VCaP (cell line): ENCODE measurements around the gene EFTUD2.

ENCODE experiments used
- H3K27ac ChIP-seq: fragments of 450-650 bp; 2 replicates; pipeline ENCODE4 v1.5.1; 2017
- CTCF ChIP-seq: fragments of 450-650 bp; conservative IDR thresholded peaks from 2 replicates; pipeline ENCODE4 v1.5.1; 2017; ENCODE audit warnings: mild to moderate bottlenecking, moderate library complexity

Gene EFTUD2

DNA sequence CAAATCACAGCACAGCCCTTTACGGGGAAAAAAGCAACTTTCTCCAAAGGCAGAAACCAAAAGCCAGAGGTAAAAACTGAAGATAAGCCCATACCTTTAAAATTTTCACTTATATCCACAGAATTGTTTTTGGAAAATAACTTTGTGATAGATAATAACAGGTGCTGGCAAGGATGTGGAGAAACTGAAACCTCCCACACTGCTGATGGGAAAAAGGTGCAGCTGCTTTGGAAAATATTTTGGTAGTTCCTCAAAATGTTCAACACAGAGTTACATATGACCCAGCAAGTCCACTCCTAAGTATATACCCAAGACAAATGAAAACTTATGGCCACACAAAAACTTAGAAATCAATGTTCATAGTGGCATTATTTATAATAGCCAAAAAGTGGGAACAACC, 12.2 kb downstream of the EFTUD2 start:
- no peak overlapping the region for H3K27ac ChIP-seq

GRCh38 chr17:44884941-44885340, 14.3 kb downstream of the EFTUD2 start:
- no peak overlapping the region for H3K27ac ChIP-seq
- TF ChIP-seq CTCF: no peak

More for the DNA sequence above, 12.2 kb downstream of the EFTUD2 start:
- no peak for TF ChIP-seq CTCF

DNA sequence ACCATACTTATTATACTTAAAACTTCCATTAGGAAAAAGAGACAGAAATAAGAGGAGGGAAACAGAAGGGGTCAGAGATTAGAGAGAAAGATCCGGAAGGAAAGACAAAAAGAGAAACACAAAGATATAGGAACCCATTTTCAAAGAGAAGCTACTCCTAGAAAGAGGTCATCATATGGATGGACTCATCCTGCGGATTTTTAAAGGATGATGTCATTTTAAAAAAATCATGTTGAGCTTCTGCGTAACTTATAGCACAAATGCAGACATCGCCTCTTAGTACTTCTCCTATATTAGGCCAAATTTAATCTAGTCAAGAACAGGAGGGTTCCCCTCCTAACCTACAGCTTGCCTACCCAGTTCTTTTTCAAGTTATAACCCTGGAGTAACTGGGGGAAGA, 18.1 kb downstream of the EFTUD2 start:
- no peak overlapping the region for H3K27ac ChIP-seq
- TF ChIP-seq CTCF: no peak

GRCh38 chr17:44880062-44880461, 19.2 kb downstream of the EFTUD2 start:
- TF ChIP-seq CTCF: no peak
- no peak overlapping the region for H3K27ac ChIP-seq

DNA sequence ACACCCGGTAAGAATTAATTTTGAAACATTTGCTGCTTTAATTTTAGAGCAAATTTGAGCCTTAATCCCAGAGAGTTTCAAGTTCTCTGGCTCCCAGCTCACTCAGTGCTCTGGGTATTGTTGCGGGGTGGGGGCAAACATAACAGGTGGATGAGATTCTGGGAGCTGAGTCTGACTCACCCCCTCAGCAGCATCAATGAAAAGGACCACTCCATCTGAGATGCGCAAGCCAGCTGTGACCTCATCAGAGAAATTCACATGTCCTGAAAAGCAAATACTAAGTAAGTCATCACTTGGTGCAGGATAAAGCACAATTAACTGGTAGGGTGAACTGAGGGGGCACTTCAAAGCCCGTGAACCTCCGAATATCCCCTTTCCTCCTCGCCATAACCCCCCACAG, 19.9 kb downstream of the EFTUD2 start:
- H3K27ac ChIP-seq: no peak overlapping the region
- no peak for TF ChIP-seq CTCF

DNA sequence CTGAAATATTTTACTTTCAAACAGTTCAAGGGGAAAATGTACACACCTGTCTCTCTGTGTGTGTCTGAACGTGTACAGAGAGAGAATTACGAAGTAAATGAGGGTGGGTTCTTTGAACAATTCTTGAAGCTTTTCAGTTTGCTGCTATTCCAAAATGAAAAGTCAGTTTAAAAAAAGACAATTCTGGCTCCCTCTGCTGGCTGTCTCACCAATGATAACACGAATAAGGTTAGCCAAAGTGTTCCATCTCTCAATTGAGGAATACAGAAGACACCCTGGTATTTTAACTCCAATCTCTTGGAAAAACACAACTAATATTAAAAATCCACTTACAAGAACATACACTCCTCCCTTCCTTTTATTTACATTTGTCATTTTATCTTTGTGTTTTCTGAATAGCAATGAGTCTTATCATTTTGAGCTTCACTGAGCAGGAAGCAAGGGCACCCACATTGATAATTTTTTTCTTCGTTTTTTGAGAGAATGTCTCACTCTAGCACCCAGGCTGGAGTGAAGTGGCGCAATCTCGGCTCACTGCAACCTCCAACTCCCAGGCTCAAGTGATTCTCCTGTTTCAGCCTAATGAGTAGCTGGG, 20.5 kb downstream of the EFTUD2 start:
- peak; percentile 85 for TF ChIP-seq CTCF
- no peak overlapping the region for H3K27ac ChIP-seq

GRCh38 chr17:44877121-44877520, 22.1 kb downstream of the EFTUD2 start:
- H3K27ac ChIP-seq: no peak overlapping the region
- TF ChIP-seq CTCF: no peak

DNA sequence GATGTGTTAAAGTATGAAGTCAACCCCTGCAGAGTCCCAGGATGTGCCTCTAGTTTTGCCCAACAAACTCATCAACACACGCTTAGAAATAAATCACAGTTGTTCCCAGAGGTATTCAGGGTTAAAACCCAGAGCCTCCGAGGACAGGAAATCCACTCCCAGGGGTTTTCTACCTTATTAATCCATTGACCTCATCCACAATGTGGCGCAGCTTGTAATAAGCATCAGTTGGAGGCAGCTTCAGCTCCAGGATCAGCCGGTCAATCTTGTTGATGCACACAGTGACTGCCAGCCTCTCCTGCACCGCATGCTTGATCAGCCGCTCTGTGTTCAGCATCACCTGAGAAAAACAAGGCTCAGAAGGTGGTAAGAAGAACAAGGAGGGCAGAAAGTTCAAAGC, 23.5 kb downstream of the EFTUD2 start:
- no peak for TF ChIP-seq CTCF
- no peak overlapping the region for H3K27ac ChIP-seq
